Astrocyte (in vitro differentiated cells and primary cell): ENCODE results near the gene PRKCE. TPM values are rescaled to one million over a fixed set of nuclear protein-coding genes. Genes with fewer than 3 reads are reported as not detected.

Source experiments
- DNase-seq: peaks from one replicate; pipeline ENCODE4 v3.0.0-alpha.2; 2010; ENCODE audit warnings: low read depth
- FAIRE-seq: peaks from 2 replicates; lab custom pipeline; 2011; peaks lifted over from hg19 to GRCh38; lab: Jason Lieb, UNC
- H2AFZ ChIP-seq: 2 replicates; pipeline ENCODE4 v1.6.0; 2012; ENCODE audit warnings: low read depth, low read length, inconsistent platforms
- H3K27ac ChIP-seq: 2 replicates; pipeline ENCODE4 v1.5.1; 2011; ENCODE audit warnings: low read depth, low read length, inconsistent platforms
- H3K27me3 ChIP-seq: 2 replicates; pipeline ENCODE4 v1.6.0; 2011; ENCODE audit warnings: low read length, inconsistent platforms; ENCODE audit not compliant: insufficient read depth
- H3K36me3 ChIP-seq: 2 replicates; pipeline ENCODE4 v1.5.1; 2011; ENCODE audit warnings: low read length, inconsistent platforms; ENCODE audit not compliant: insufficient read depth
- H3K4me1 ChIP-seq: 2 replicates; pipeline ENCODE4 v1.5.1; 2011; ENCODE audit warnings: low read length, inconsistent platforms; ENCODE audit not compliant: insufficient read depth
- H3K4me2 ChIP-seq: 2 replicates; pipeline ENCODE4 v1.6.0; 2012; ENCODE audit warnings: low read length, inconsistent platforms
- H3K4me3 ChIP-seq: 2 replicates; pipeline ENCODE4 v1.5.1; 2011; ENCODE audit warnings: low read depth, mild to moderate bottlenecking, low read length, inconsistent platforms; ENCODE audit not compliant: insufficient read depth
- H3K79me2 ChIP-seq: 2 replicates; pipeline ENCODE4 v1.6.0; 2012; ENCODE audit warnings: mild to moderate bottlenecking, low read length, inconsistent platforms; ENCODE audit not compliant: insufficient read depth
- H3K9ac ChIP-seq: 2 replicates; pipeline ENCODE4 v1.6.0; 2012; ENCODE audit warnings: mild to moderate bottlenecking, low read length, inconsistent platforms
- H3K9me3 ChIP-seq: 2 replicates; pipeline ENCODE4 v1.5.1; 2012; ENCODE audit warnings: low read depth, mild to moderate bottlenecking, low read length, inconsistent platforms; ENCODE audit not compliant: insufficient read depth
- H4K20me1 ChIP-seq: 2 replicates; pipeline ENCODE4 v1.6.0; 2012; ENCODE audit warnings: low read length, inconsistent platforms; ENCODE audit not compliant: insufficient read depth
- H3K27ac Mint-ChIP-seq: one replicate; pipeline ENCODE4 v1.8.0; 2021; ENCODE audit warnings: mild to moderate bottlenecking, mixed read lengths; ENCODE audit not compliant: unreplicated experiment
- H3K27me3 Mint-ChIP-seq: one replicate; pipeline ENCODE4 v1.8.0; 2021; ENCODE audit warnings: low read depth, mixed read lengths; ENCODE audit not compliant: unreplicated experiment
- H3K36me3 Mint-ChIP-seq: one replicate; pipeline ENCODE4 v1.8.0; 2021; ENCODE audit warnings: low read depth, mixed read lengths; ENCODE audit not compliant: unreplicated experiment
- H3K4me1 Mint-ChIP-seq: one replicate; pipeline ENCODE4 v1.8.0; 2021; ENCODE audit warnings: low read depth, mixed read lengths; ENCODE audit not compliant: unreplicated experiment
- H3K4me3 Mint-ChIP-seq: one replicate; pipeline ENCODE4 v1.8.0; 2021; ENCODE audit warnings: mild to moderate bottlenecking, moderate library complexity, mixed read lengths; ENCODE audit not compliant: unreplicated experiment
- H3K9me3 Mint-ChIP-seq: one replicate; pipeline ENCODE4 v1.8.0; 2021; ENCODE audit warnings: mild to moderate bottlenecking, mixed read lengths; ENCODE audit not compliant: unreplicated experiment
- EZH2 ChIP-seq: IDR thresholded peaks from 2 replicates; pipeline ENCODE4 v1.6.1; 2012; ENCODE audit warnings: mild to moderate bottlenecking, low read length, inconsistent platforms; ENCODE audit not compliant: insufficient read depth
- total RNA-seq: library from RNA; stranded (reverse); gene quantifications from 2 replicates; pipeline ENCODE4 v1.2.1, GENCODE V29; 2021
- TF ChIP-seq, protein P1 (sequence below): IDR thresholded peaks from 2 replicates; pipeline ENCODE4 v1.5.1; 2011; ENCODE audit warnings: low read depth, mild to moderate bottlenecking, inconsistent platforms, low read length, moderate library complexity; ENCODE audit not compliant: insufficient read depth

PRKCE gene
- total RNA-seq, 1 donor from 2014 or later = 12.8 TPM

DNA sequence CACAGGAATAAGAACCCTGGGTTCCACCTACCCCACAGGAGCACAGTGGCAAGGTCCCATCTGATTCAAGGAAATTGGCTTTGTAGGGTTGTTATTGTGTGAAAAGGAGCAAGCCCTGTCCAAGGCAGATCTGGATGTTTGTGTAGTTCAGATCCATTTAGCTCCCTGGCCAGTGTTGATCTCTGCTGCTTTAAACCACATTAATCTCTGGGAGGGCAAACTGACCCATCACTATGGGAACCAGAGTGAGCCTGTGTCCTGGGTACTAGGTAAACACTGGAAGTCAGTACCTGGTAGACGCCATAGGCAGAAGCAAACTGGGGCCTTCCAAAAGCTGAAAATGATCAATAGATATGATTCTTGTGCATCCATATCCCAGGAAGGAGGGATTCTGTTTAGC, 374.2 kb downstream of the PRKCE start:
- H3K4me1 Mint-ChIP-seq = peaks cover 6% of the 10 kb centered on the region
- H3K36me3 Mint-ChIP-seq = peaks cover 5% of the 10 kb centered on the region
- Histone ChIP-seq H3K9ac (no peak overlapping the region), H3K27ac (no peak overlapping the region), H3K4me2 (no peak overlapping the region), H3K27me3 (no peaks in the 10 kb centered on the region), H3K9me3 (no peaks in the 10 kb centered on the region), H4K20me1 (no peaks in the 10 kb centered on the region), H2AFZ (no peak overlapping the region), H3K36me3 (no peaks in the 10 kb centered on the region), H3K4me3 (no peak overlapping the region), H3K4me1 (peaks cover 6% of the 10 kb centered on the region), H3K79me2 (no peaks in the 10 kb centered on the region)
- H3K9me3 Mint-ChIP-seq = peaks cover 8% of the 10 kb centered on the region
- no peak overlapping the region for H3K27ac Mint-ChIP-seq
- FAIRE-seq (no peak), DNase-seq (no peak)
- H3K4me3 Mint-ChIP-seq = no peak overlapping the region
- TF ChIP-seq EZH2 = no peak
- H3K27me3 Mint-ChIP-seq = peaks cover 3% of the 10 kb centered on the region

DNA sequence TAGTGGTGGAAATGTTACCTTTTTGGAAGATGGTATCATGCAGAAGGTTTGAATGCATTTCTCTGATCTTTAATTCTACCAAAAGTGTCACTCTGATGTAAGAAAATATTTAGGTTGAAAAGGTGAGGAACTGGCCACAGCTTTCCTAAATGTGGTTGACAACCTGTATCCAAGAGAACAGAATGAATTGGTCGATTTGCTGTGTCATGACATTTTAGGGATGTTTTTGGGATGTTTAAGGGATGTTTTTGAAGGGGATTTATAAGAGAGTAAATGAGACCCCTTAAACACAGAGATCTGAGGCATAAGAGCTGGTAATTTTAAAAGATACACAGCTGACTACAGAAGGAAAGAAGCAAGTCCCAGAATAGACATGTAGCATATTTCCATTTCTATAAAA, 375.0 kb downstream of the PRKCE start:
- no peak for TF ChIP-seq EZH2
- TF ChIP-seq, protein P1, sequence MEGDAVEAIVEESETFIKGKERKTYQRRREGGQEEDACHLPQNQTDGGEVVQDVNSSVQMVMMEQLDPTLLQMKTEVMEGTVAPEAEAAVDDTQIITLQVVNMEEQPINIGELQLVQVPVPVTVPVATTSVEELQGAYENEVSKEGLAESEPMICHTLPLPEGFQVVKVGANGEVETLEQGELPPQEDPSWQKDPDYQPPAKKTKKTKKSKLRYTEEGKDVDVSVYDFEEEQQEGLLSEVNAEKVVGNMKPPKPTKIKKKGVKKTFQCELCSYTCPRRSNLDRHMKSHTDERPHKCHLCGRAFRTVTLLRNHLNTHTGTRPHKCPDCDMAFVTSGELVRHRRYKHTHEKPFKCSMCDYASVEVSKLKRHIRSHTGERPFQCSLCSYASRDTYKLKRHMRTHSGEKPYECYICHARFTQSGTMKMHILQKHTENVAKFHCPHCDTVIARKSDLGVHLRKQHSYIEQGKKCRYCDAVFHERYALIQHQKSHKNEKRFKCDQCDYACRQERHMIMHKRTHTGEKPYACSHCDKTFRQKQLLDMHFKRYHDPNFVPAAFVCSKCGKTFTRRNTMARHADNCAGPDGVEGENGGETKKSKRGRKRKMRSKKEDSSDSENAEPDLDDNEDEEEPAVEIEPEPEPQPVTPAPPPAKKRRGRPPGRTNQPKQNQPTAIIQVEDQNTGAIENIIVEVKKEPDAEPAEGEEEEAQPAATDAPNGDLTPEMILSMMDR = no peak
- H3K4me3 Mint-ChIP-seq = no peak overlapping the region

DNA sequence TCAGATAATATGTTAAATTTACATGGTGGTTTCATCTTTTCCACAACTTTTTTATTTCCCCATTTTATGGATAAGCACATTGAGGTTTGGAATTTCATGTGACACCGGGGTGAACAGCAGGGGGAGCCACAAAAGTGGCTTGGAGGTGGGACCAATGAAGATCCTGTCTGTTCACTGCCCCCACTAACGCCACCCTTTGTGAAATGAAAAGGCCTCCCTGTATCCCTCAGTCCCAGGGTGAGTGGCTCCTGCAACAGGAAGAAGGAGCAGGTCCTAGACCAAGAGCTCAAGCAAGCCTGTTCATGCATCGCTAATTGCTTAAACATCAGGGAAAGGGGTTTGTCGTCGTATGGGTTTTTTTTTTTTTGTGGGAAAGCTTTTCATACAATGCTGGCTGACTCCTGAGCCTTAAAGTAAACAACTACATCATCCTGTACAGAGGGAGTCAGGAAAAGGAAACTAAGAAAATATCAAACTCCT, 377.9 kb downstream of the PRKCE start:
- Mint-ChIP-seq H3K27ac (peak overlapping the region; percentile 8), H3K9me3 (peaks cover 4% of the 10 kb centered on the region), H3K4me3 (no peak overlapping the region), H3K4me1 (peaks cover 6% of the 10 kb centered on the region), H3K27me3 (peaks cover 3% of the 10 kb centered on the region), H3K36me3 (peaks cover 5% of the 10 kb centered on the region)
- no peak overlapping the region for H3K9ac ChIP-seq
- TF ChIP-seq EZH2 = no peak
- TF ChIP-seq, protein P1 = no peak
- peak overlapping the region; percentile 36 for H3K4me2 ChIP-seq
- peak; percentile 86 for DNase-seq
- no peaks in the 10 kb centered on the region for H4K20me1 ChIP-seq
- H3K4me3 ChIP-seq = no peak overlapping the region
- no peaks in the 10 kb centered on the region for H3K27me3 ChIP-seq
- H3K27ac ChIP-seq = no peak overlapping the region
- no peaks in the 10 kb centered on the region for H3K36me3 ChIP-seq
- no peak overlapping the region for H2AFZ ChIP-seq
- H3K79me2 ChIP-seq = no peaks in the 10 kb centered on the region
- H3K4me1 ChIP-seq = peaks cover 7% of the 10 kb centered on the region
- no peaks in the 10 kb centered on the region for H3K9me3 ChIP-seq
- FAIRE-seq = peak; percentile 39

More for the DNA sequence above, 375.0 kb downstream of the PRKCE start:
- H3K36me3 ChIP-seq = no peaks in the 10 kb centered on the region
- DNase-seq (no peak), FAIRE-seq (no peak)
- Mint-ChIP-seq H3K4me1 (peaks cover 6% of the 10 kb centered on the region), H3K27me3 (peaks cover 3% of the 10 kb centered on the region), H3K36me3 (peaks cover 5% of the 10 kb centered on the region), H3K9me3 (peaks cover 5% of the 10 kb centered on the region), H3K27ac (no peak overlapping the region)
- H3K9me3 ChIP-seq = no peaks in the 10 kb centered on the region
- no peaks in the 10 kb centered on the region for H3K27me3 ChIP-seq
- H3K27ac ChIP-seq = no peak overlapping the region
- peaks cover 6% of the 10 kb centered on the region for H3K4me1 ChIP-seq
- no peak overlapping the region for H3K4me3 ChIP-seq
- no peak overlapping the region for H3K4me2 ChIP-seq
- H3K9ac ChIP-seq = no peak overlapping the region
- H2AFZ ChIP-seq = no peak overlapping the region
- no peaks in the 10 kb centered on the region for H4K20me1 ChIP-seq
- no peaks in the 10 kb centered on the region for H3K79me2 ChIP-seq
